HepG2 (cell line): Measurements from ENCODE around the gene TRPM1. TPM values are rescaled to one million over a fixed set of nuclear protein-coding genes. Genes with fewer than 3 reads are reported as not detected.

ENCODE experiments used
- ATM ChIP-seq: fragments of 450-650 bp; IDR thresholded peaks from 2 replicates; pipeline ENCODE4 v1.7.1; 2017; ENCODE audit warnings: mild to moderate bottlenecking, borderline replicate concordance
- CBX2 ChIP-seq, 2 experiments: fragments of 200-600 bp in 1 of 2; sonication (generic); formaldehyde crosslinking in 1 of 2; IDR thresholded peaks; 2 replicates each; pipeline versions ENCODE4 v1.7.0 to v1.8.1; 2018 to 2022; ENCODE audit warnings: low read depth in 2 of 2, low read length in 1 of 2, mild to moderate bottlenecking in 1 of 2, missing genetic modification reagents in 1 of 2
- ELF3 ChIP-seq: IDR thresholded peaks from 2 replicates; pipeline ENCODE4 v1.6.1; 2016; ENCODE audit warnings: missing genetic modification reagents, missing compliant biosample characterization
- ETV5 ChIP-seq: IDR thresholded peaks from 2 replicates; pipeline ENCODE4 v1.6.1; 2018; ENCODE audit warnings: missing biosample characterization, missing genetic modification reagents, inconsistent platforms, borderline replicate concordance
- FOXA3 ChIP-seq: IDR thresholded peaks from 2 replicates; pipeline ENCODE4 v1.6.1; 2016; ENCODE audit warnings: missing genetic modification reagents, missing compliant biosample characterization
- GTF3A ChIP-seq: sonication (generic); formaldehyde crosslinking; conservative IDR thresholded peaks from 2 replicates; pipeline ENCODE4 v1.4.0; 2020; ENCODE audit warnings: mild to moderate bottlenecking, missing genetic modification reagents
- HDAC6 ChIP-seq: fragments of 200-600 bp; sonication (generic); IDR thresholded peaks from 2 replicates; pipeline ENCODE4 v1.7.0; 2017; ENCODE audit warnings: mild to moderate bottlenecking, antibody characterized with exemption, low read length, low read depth
- MIXL1 ChIP-seq: IDR thresholded peaks from 2 replicates; pipeline ENCODE4 v1.6.1; 2016
- NFATC3 ChIP-seq: sonication (generic); formaldehyde crosslinking; IDR thresholded peaks from 2 replicates; pipeline ENCODE4 v1.5.1; 2020; ENCODE audit warnings: mild to moderate bottlenecking, missing genetic modification reagents
- SATB2 ChIP-seq: sonication (generic); formaldehyde crosslinking; IDR thresholded peaks from 2 replicates; pipeline ENCODE4 v1.5.0; 2020; ENCODE audit warnings: missing genetic modification reagents
- U2AF1 ChIP-seq: fragments of 200-400 bp; formaldehyde crosslinking; optimal IDR thresholded peaks from 2 replicates; pipeline ENCODE3; 2017; ENCODE audit warnings: mild to moderate bottlenecking, low read depth, low read length
- XBP1 ChIP-seq: sonication (generic); formaldehyde crosslinking; IDR thresholded peaks from 2 replicates; pipeline ENCODE4 v1.5.0; 2020; ENCODE audit warnings: missing genetic modification reagents
- ZBTB42 ChIP-seq: sonication (generic); formaldehyde crosslinking; IDR thresholded peaks from 2 replicates; pipeline ENCODE4 v1.5.0; 2020; ENCODE audit warnings: mild to moderate bottlenecking, missing genetic modification reagents
- ZNF264 ChIP-seq: sonication (generic); formaldehyde crosslinking; IDR thresholded peaks from 2 replicates; pipeline ENCODE4 v1.4.0; 2020; ENCODE audit warnings: missing genetic modification reagents
- ZNF383 ChIP-seq: sonication (generic); formaldehyde crosslinking; IDR thresholded peaks from 2 replicates; pipeline ENCODE4 v1.4.0; 2020; ENCODE audit warnings: missing genetic modification reagents, mild to moderate bottlenecking, borderline replicate concordance
- ZNF543 ChIP-seq: sonication (generic); formaldehyde crosslinking; IDR thresholded peaks from 2 replicates; pipeline ENCODE4 v1.4.0; 2020; ENCODE audit warnings: mild to moderate bottlenecking, missing genetic modification reagents
- ZNF83 ChIP-seq: sonication (generic); formaldehyde crosslinking; IDR thresholded peaks from 2 replicates; pipeline ENCODE4 v1.4.0; 2020; ENCODE audit warnings: missing genetic modification reagents, mild to moderate bottlenecking, borderline replicate concordance
- polyA plus RNA-seq, 8 experiments: library from polyadenylated mRNA; depleted of rRNA in 3 of 8; stranded (reverse) in 7 of 8; unstranded in 1 of 8; fragments of >200 nt; fragmentation: Illumina TruSeq in 4 of 8; extraction: Trizol in 4 of 8; gene quantifications; 2 replicates each; pipeline versions ENCODE4 v1.2.1 to v1.2.3, GENCODE V29; 2011 to 2016; ENCODE audit warnings: low read depth in 4 of 8, missing spikeins in 1 of 8, mixed read lengths in 1 of 8; ENCODE audit not compliant: insufficient read depth in 1 of 8
- total RNA-seq, 5 experiments: library from RNA; depleted of rRNA; stranded (reverse); fragments of >200 nt; fragmentation: Illumina TruSeq; extraction: Trizol; gene quantifications; 2 replicates each; pipeline ENCODE4 v1.2.3, GENCODE V29; 2016; ENCODE audit warnings: low read depth in 1 of 5
- TF ChIP-seq, protein P1 (sequence below): sonication (generic); formaldehyde crosslinking; IDR thresholded peaks from 2 replicates; pipeline ENCODE4 v1.5.0; 2020; ENCODE audit warnings: missing genetic modification reagents
- TF ChIP-seq, protein P2 (sequence below): sonication (generic); formaldehyde crosslinking; IDR thresholded peaks from 2 replicates; pipeline ENCODE4 v1.4.0; 2020; ENCODE audit warnings: missing genetic modification reagents
- TF ChIP-seq, protein P3 (sequence below): sonication (generic); formaldehyde crosslinking; IDR thresholded peaks from 2 replicates; pipeline ENCODE4 v1.8.0; 2022; ENCODE audit warnings: missing genetic modification reagents, mild to moderate bottlenecking, borderline replicate concordance
- TF ChIP-seq, protein P4 (sequence below): sonication (generic); formaldehyde crosslinking; IDR thresholded peaks from 2 replicates; pipeline ENCODE4 v1.9.0; 2021; ENCODE audit warnings: missing genetic modification reagents, borderline replicate concordance
- TF ChIP-seq, protein P5 (sequence below): sonication (generic); formaldehyde crosslinking; IDR thresholded peaks from 2 replicates; pipeline ENCODE4 v1.9.0; 2021; ENCODE audit warnings: missing genetic modification reagents, mild to moderate bottlenecking, borderline replicate concordance
- TF ChIP-seq, protein P6 (sequence below): sonication (generic); formaldehyde crosslinking; IDR thresholded peaks from 2 replicates; pipeline ENCODE4 v1.5.1; 2020; ENCODE audit warnings: mild to moderate bottlenecking, missing genetic modification reagents, moderate library complexity
- TF ChIP-seq, protein P7 (sequence below): sonication (generic); formaldehyde crosslinking; IDR thresholded peaks from 2 replicates; pipeline ENCODE4 v1.5.0; 2020; ENCODE audit warnings: missing genetic modification reagents

The TRPM1 gene
- total and polyA plus RNA-seq, 2 of the 13 experiments (the other 11 are each of a cell fraction or from before 2014, with no cell fraction given) = not detected

DNA sequence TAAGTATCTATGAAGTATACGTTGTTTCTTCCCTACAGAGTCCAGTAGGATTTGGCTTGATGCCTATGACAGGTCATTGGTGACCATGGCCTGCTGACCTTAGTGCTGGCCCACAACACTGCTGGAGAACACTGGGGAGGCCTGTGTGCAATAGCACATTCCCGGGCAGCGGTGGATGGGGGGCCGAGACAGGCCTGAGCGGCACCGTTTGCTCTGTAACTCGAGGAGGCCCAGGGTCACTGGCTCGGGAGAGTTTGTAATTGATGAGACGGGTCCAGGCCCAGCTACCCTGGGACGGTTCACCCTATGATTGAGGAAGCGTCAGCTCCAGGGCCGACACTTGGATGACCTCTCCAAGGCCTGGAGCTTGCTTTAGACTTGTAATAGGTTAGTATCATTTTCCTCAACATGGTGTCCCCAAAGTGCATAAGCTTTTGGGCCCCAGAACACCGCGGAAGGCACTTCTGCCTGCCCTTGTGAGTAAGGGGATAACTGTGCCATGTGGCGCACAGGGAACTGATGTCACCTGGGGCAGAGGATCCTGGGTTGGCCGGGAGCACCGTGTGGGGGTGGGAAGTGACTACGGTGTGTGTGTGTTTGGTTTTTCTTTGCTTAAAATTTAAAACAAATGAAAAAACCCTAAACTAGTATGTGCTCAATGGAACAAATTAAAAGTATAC is 12.0 kb downstream of the TRPM1 start (continued):
- TF ChIP-seq FOXA3 (peak; percentile 71), ZBTB42 (CRISPR knock-in tag) (no peak), ETV5 (CRISPR knock-in tag) (peak; percentile 19; the same call in 1 of the 2 replicates), XBP1 (CRISPR knock-in tag) (no peak), HDAC6 (no peak), ELF3 (CRISPR knock-in tag) (0 out of 2 replicates have a peak, but pooled peaks have one; percentile 15), ZNF543 (CRISPR knock-in tag) (no peak), ATM (no peak), ZNF264 (CRISPR knock-in tag) (0 out of 2 replicates have a peak, but pooled peaks have one; percentile 29), NFATC3 (CRISPR knock-in tag) (no peak), ZNF83 (CRISPR knock-in tag) (no peak), ZNF383 (no peak), SATB2 (CRISPR knock-in tag) (no peak), GTF3A (no peak), MIXL1 (CRISPR knock-in tag) (0 out of 2 replicates have a peak, but pooled peaks have one; percentile 10), CBX2 (IDR thresholded peaks at IDR 0.05; ENCODE audit: low read depth, low read length) (no peak), CBX2 (CRISPR knock-in tag; IDR thresholded peaks at IDR 0.05; ENCODE audit: low read depth) (0 out of 2 replicates have a peak, but pooled peaks have one; percentile 37), U2AF1 (no peak)
- TF ChIP-seq, protein P1, sequence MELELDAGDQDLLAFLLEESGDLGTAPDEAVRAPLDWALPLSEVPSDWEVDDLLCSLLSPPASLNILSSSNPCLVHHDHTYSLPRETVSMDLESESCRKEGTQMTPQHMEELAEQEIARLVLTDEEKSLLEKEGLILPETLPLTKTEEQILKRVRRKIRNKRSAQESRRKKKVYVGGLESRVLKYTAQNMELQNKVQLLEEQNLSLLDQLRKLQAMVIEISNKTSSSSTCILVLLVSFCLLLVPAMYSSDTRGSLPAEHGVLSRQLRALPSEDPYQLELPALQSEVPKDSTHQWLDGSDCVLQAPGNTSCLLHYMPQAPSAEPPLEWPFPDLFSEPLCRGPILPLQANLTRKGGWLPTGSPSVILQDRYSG (CRISPR knock-in tag) = no peak
- TF ChIP-seq, protein P2, sequence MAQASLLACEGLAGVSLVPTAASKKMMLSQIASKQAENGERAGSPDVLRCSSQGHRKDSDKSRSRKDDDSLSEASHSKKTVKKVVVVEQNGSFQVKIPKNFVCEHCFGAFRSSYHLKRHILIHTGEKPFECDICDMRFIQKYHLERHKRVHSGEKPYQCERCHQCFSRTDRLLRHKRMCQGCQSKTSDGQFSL (CRISPR knock-in tag) = no peak
- TF ChIP-seq, protein P3, sequence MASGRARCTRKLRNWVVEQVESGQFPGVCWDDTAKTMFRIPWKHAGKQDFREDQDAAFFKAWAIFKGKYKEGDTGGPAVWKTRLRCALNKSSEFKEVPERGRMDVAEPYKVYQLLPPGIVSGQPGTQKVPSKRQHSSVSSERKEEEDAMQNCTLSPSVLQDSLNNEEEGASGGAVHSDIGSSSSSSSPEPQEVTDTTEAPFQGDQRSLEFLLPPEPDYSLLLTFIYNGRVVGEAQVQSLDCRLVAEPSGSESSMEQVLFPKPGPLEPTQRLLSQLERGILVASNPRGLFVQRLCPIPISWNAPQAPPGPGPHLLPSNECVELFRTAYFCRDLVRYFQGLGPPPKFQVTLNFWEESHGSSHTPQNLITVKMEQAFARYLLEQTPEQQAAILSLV (CRISPR knock-in tag) = no peak
- TF ChIP-seq, protein P4, sequence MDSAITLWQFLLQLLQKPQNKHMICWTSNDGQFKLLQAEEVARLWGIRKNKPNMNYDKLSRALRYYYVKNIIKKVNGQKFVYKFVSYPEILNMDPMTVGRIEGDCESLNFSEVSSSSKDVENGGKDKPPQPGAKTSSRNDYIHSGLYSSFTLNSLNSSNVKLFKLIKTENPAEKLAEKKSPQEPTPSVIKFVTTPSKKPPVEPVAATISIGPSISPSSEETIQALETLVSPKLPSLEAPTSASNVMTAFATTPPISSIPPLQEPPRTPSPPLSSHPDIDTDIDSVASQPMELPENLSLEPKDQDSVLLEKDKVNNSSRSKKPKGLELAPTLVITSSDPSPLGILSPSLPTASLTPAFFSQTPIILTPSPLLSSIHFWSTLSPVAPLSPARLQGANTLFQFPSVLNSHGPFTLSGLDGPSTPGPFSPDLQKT = no peak
- TF ChIP-seq, protein P5, sequence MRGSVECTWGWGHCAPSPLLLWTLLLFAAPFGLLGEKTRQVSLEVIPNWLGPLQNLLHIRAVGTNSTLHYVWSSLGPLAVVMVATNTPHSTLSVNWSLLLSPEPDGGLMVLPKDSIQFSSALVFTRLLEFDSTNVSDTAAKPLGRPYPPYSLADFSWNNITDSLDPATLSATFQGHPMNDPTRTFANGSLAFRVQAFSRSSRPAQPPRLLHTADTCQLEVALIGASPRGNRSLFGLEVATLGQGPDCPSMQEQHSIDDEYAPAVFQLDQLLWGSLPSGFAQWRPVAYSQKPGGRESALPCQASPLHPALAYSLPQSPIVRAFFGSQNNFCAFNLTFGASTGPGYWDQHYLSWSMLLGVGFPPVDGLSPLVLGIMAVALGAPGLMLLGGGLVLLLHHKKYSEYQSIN (CRISPR knock-in tag) = no peak
- TF ChIP-seq, protein P6, sequence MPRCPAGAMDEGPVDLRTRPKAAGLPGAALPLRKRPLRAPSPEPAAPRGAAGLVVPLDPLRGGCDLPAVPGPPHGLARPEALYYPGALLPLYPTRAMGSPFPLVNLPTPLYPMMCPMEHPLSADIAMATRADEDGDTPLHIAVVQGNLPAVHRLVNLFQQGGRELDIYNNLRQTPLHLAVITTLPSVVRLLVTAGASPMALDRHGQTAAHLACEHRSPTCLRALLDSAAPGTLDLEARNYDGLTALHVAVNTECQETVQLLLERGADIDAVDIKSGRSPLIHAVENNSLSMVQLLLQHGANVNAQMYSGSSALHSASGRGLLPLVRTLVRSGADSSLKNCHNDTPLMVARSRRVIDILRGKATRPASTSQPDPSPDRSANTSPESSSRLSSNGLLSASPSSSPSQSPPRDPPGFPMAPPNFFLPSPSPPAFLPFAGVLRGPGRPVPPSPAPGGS (CRISPR knock-in tag) = no peak
- TF ChIP-seq, protein P7, sequence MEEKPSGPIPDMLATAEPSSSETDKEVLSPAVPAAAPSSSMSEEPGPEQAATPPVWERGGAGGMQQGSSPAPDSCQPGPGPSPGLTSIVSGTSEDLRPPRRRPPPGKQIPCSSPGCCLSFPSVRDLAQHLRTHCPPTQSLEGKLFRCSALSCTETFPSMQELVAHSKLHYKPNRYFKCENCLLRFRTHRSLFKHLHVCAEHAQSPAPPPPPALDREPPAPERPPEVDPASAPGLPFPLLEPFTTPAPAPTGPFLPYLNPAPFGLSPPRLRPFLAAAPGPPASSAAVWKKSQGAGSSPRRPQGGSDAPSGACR (CRISPR knock-in tag) = no peak
